K562 (cell line): ENCODE data around the gene SMS. TPM values are rescaled to one million over a fixed set of nuclear protein-coding genes. Genes with fewer than 3 reads are reported as not detected.
A peak's percentile ranks its signal among the peaks of the same experiment; 100 is the strongest.

Source experiments
- ATAC-seq: fragments of 200-7000 bp; cut with Tn5 transposase; 3 replicates; pipeline ENCODE4 v1.9.1; 2020; ENCODE audit warnings: moderate library complexity
- BruUV-seq: library from RNA; stranded (reverse); fragments of 400-500 nt; replicated peaks from 2 replicates; lab custom pipeline; 2021; lab: Mats Ljungman, UMichigan
- CTCF ChIA-PET: fragments of 300-600 bp; formaldehyde crosslinking; extraction: SDS; loops from one replicate; lab custom pipeline; 2021; ENCODE audit warnings: low intra/inter-chr PET ratio; lab: Yijun Ruan, JAX
- POLR2A ChIA-PET: fragments of 300-600, 350-650 bp; sonication (Branson Sonifier 250); formaldehyde crosslinking; extraction: SDS; loops from one replicate; lab custom pipeline; 2021; ENCODE audit warnings: antibody characterized with exemption, inconsistent platforms; lab: Yijun Ruan, JAX
- DNase-seq, 4 experiments: peaks; one replicate each; pipeline versions ENCODE4 v3.0.0 to v3.0.0-alpha.2; 2011 to 2018; ENCODE audit warnings: low spot score in 3 of 4, mixed read lengths in 3 of 4; ENCODE audit errors: extremely low read depth in 1 of 4
- FAIRE-seq: peaks from 2 replicates; lab custom pipeline; 2011; peaks lifted over from hg19 to GRCh38; lab: Jason Lieb, UNC
- H2AFZ ChIP-seq: 2 replicates; pipeline ENCODE4 v1.6.0; 2011; ENCODE audit warnings: low read depth, low read length, control low read depth, inconsistent platforms
- H3K27ac ChIP-seq: fragments of 200-600 bp; 3 replicates; pipeline ENCODE4 v1.8.0; 2011; ENCODE audit warnings: low read depth, mild to moderate bottlenecking, control low read depth, inconsistent platforms, low read length, moderate library complexity, mixed read lengths; ENCODE audit errors: extremely low read depth
- H3K27me3 ChIP-seq, 2 experiments: fragments of 300-600 bp in 1 of 2; 2 replicates in 1 of 2; 3 replicates in 1 of 2; pipeline versions ENCODE4 v1.6.0 to v1.8.0; 2011; ENCODE audit warnings: inconsistent platforms in 2 of 2, low read length in 2 of 2, mild to moderate bottlenecking in 1 of 2, mixed read lengths in 1 of 2, moderate library complexity in 1 of 2; ENCODE audit not compliant: control insufficient read depth in 2 of 2, insufficient read depth in 2 of 2
- H3K36me3 ChIP-seq: fragments of 300-600 bp; 3 replicates; pipeline ENCODE4 v1.8.0; 2011; ENCODE audit warnings: mild to moderate bottlenecking, low read length, inconsistent platforms; ENCODE audit not compliant: control insufficient read depth, insufficient read depth
- H3K4me1 ChIP-seq, 2 experiments: fragments of 200-600 bp in 1 of 2; replicated peaks in 1 of 2; 2 replicates in 1 of 2; 3 replicates in 1 of 2; pipeline versions ENCODE4 v1.5.1 to v1.8.0; 2011; ENCODE audit warnings: inconsistent platforms in 2 of 2, low read length in 2 of 2, mild to moderate bottlenecking in 1 of 2, mixed read lengths in 1 of 2, moderate library complexity in 1 of 2; ENCODE audit not compliant: control insufficient read depth in 2 of 2, insufficient read depth in 2 of 2
- H3K4me2 ChIP-seq: 2 replicates; pipeline ENCODE4 v1.6.1; 2011; ENCODE audit warnings: low read length, control low read depth, inconsistent platforms, mixed read lengths; ENCODE audit not compliant: insufficient read depth
- H3K4me3 ChIP-seq: fragments of 200-600 bp; sonication (generic), shearing (Covaris generic); 2 replicates; pipeline ENCODE4 v1.5.1; 2016; ENCODE audit warnings: control low read depth, inconsistent platforms
- H3K79me2 ChIP-seq: fragments of 200-600 bp; 3 replicates; pipeline ENCODE4 v1.8.0; 2011; ENCODE audit warnings: low read length, inconsistent platforms; ENCODE audit not compliant: control insufficient read depth, insufficient read depth
- H3K9ac ChIP-seq, 2 experiments: 2 replicates each; pipeline versions ENCODE4 v1.6.0 to v1.6.1; 2011; ENCODE audit warnings: low read depth in 2 of 2, low read length in 2 of 2, control low read depth in 1 of 2, inconsistent platforms in 1 of 2, mild to moderate bottlenecking in 1 of 2, mixed read lengths in 1 of 2; ENCODE audit not compliant: insufficient read depth in 1 of 2
- H3K9me1 ChIP-seq: one replicate; pipeline ENCODE4 v1.6.0; 2011; ENCODE audit warnings: inconsistent platforms, mild to moderate bottlenecking, low read length, moderate library complexity; ENCODE audit not compliant: control insufficient read depth, insufficient read depth
- H3K9me3 ChIP-seq: replicated peaks from 2 replicates; pipeline ENCODE4 v1.5.1; 2011; ENCODE audit warnings: low read depth, low read length, inconsistent platforms; ENCODE audit not compliant: control insufficient read depth, insufficient read depth
- H4K20me1 ChIP-seq: replicated peaks from 2 replicates; pipeline ENCODE4 v1.6.1; 2011; ENCODE audit warnings: low read length, inconsistent platforms, mixed read lengths; ENCODE audit not compliant: control insufficient read depth, insufficient read depth
- C11orf30 ChIP-seq: fragments of 450-650 bp; IDR thresholded peaks from 2 replicates; pipeline ENCODE4 v1.6.1; 2016; ENCODE audit warnings: low read depth, mild to moderate bottlenecking
- CREBBP ChIP-seq: IDR thresholded peaks from one replicate; pipeline ENCODE4 v1.6.1; 2012; ENCODE audit warnings: low read depth, mild to moderate bottlenecking, control low read depth, inconsistent platforms, low read length
- EGR1 ChIP-seq: fragments of 450-650 bp; conservative IDR thresholded peaks from 2 replicates; pipeline ENCODE4 v1.6.1; 2017; ENCODE audit warnings: mild to moderate bottlenecking
- MAFG ChIP-seq: fragments of 450-650 bp; conservative IDR thresholded peaks from 2 replicates; pipeline ENCODE4 v1.6.1; 2016; ENCODE audit warnings: missing genetic modification characterization, missing compliant biosample characterization
- MYNN ChIP-seq, 2 experiments: sonication (generic); formaldehyde crosslinking in 1 of 2; IDR thresholded peaks; 2 replicates each; pipeline versions ENCODE4 v1.5.0 to v1.6.1; 2016 to 2020; ENCODE audit warnings: antibody characterized with exemption in 1 of 2, missing genetic modification reagents in 1 of 2
- POLR2AphosphoS2 ChIP-seq: IDR thresholded peaks from 2 replicates; pipeline ENCODE4 v1.6.1; 2012; ENCODE audit warnings: low read length, improper control_type of control experiment
- RBM34 ChIP-seq: fragments of 200-400 bp; formaldehyde crosslinking; IDR thresholded peaks from 2 replicates; pipeline ENCODE4 v1.6.1; 2018; ENCODE audit warnings: low read length, borderline replicate concordance; ENCODE audit not compliant: insufficient read depth
- ZBTB8A ChIP-seq: fragments of 450-650 bp; IDR thresholded peaks from 2 replicates; pipeline ENCODE4 v1.6.1; 2018; ENCODE audit warnings: mild to moderate bottlenecking, moderate library complexity; ENCODE audit not compliant: partially characterized antibody
- ZNF668 ChIP-seq: fragments of 250-450 bp; sonication (Bioruptor Pico); IDR thresholded peaks from 2 replicates; pipeline ENCODE4 v1.8.0; 2022; ENCODE audit warnings: mild to moderate bottlenecking, inconsistent platforms
- WGBS: fragments of 100-300 bp; shearing (Covaris generic); methylation state at CpG from one replicate; pipeline ENCODE4 v1.1.6; 2016; ENCODE audit warnings: low coverage, mixed read lengths; ENCODE audit not compliant: insufficient coverage; ENCODE audit errors: missing lambda C conversion rate; 5-methylcytosine and 5-hydroxymethylcytosine counted together
- in situ Hi-C: fragments of 300-500 bp; cut with MboI; formaldehyde crosslinking; loops from 4 replicates; pipeline ENCODE4 v1.15.0; 2018; ENCODE audit warnings: inconsistent platforms, mixed read lengths
- intact Hi-C: fragments of 100-400 bp; cut with micrococcal nuclease; formaldehyde crosslinking; loops from 2 replicates; pipeline ENCODE4 v1.14.2; 2022
- polyA plus RNA-seq, 8 experiments: library from polyadenylated mRNA; depleted of rRNA in 4 of 8; stranded (reverse) in 5 of 8; unstranded in 3 of 8; fragments of >200 nt; fragmentation: Nextera tagmentation in 2 of 8; fragmentation: Illumina TruSeq in 1 of 8; extraction: Ambion mirVana in 2 of 8; extraction: Trizol in 1 of 8; gene quantifications; 2 replicates each; pipeline versions ENCODE4 v1.2.1 to v1.2.3, GENCODE V29; 2011 to 2014; ENCODE audit warnings: inconsistent platforms in 1 of 8, missing spikeins in 1 of 8
- total RNA-seq, 7 experiments: library from RNA; depleted of rRNA in 6 of 7; stranded (reverse); fragments of >200 nt in 6 of 7; fragmentation: Illumina TruSeq in 2 of 7; extraction: Trizol in 2 of 7; gene quantifications; 2 replicates each; pipeline versions ENCODE4 v1.2.1 to v1.2.3, GENCODE V29; 2011 to 2021; ENCODE audit warnings: low replicate concordance in 1 of 7
- TF ChIP-seq, protein P1 (sequence below): fragments of 450-650 bp; IDR thresholded peaks from 2 replicates; pipeline ENCODE4 v1.6.1; 2016; ENCODE audit warnings: mild to moderate bottlenecking
- TF ChIP-seq, protein P2 (sequence below): fragments of 450-650 bp; IDR thresholded peaks from 2 replicates; pipeline ENCODE4 v1.6.1; 2016; ENCODE audit warnings: borderline replicate concordance
- TF ChIP-seq, protein P3 (sequence below): fragments of 200-800 bp; sonication (Bioruptor generic); IDR thresholded peaks from 2 replicates; pipeline ENCODE4 v1.6.1; 2017; ENCODE audit warnings: missing genetic modification characterization, missing compliant biosample characterization

The SMS gene
- total and polyA plus RNA-seq, 9 of the 15 experiments (the other 6 are each of a cell fraction or from before 2014, with no cell fraction given) = 71.1 to 193 (median 152) TPM

DNA sequence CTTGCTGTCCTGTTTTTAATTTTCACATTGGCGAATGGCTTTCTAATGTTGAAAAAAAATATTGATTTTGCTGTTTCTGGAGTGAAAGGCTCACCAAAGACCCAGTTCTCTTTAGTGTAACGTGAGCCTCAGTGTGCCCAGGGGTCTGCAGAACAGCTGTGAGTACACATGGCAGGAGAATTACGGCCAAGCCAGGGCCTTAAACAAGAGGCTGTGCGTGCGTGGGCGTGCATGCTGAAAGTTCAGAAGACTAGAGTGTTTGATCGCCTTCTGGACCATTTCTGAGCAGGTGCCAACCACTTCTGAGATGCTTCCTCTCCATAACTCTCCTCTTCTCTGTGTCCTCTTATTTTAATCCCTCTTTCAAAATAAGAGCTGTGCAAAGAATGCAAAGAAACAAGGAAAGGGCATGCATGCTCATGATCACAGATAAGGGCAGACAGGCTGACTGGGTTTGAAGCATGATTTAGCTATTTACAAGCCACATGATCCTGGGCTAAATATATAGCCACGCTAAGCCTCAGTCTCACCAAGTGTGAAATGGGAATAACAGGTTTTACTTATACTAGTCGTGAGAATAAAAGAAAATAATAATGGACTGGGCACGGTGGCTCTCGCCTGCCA lies 101.5 kb downstream of the SMS start:
- no TSS peak for BruUV-seq
- Histone ChIP-seq H3K27me3 (peaks cover 4 to 7% of the 10 kb centered on the region in 2 experiments; a peak in 4 of 5 replicates), H3K4me3 (no peak overlapping the region), H3K4me1 (no peaks in the 10 kb centered on the region), H3K36me3 (no peaks in the 10 kb centered on the region), H3K79me2 (no peaks in the 10 kb centered on the region), H3K9me1 (no peaks in the 10 kb centered on the region), H3K4me2 (no peak overlapping the region), H2AFZ (no peak overlapping the region), H3K27ac (no peak overlapping the region), H4K20me1 (no peaks in the 10 kb centered on the region), H3K9ac (no peak overlapping the region), H3K9me3 (no peaks in the 10 kb centered on the region)
- in situ Hi-C loops = no loop called here
- ChIA-PET CTCF (interaction anchor here (0.6 kb wide), 2 partner anchors 14 to 20 kb away, joined by 3 to 6 read pairs; no protein-coding TSS in a partner anchor), POLR2A (no interaction called here)
- ATAC-seq (no peak), FAIRE-seq (no peak), DNase-seq (peak in 1 of 4 experiments; percentile 2)
- under 1% methylated on average over 10 of the region's 11 CpGs for WGBS
- intact Hi-C loops = no loop called here
- TF ChIP-seq RBM34 (no peak), CREBBP (no peak), C11orf30 (0 out of 2 replicates have a peak, but pooled peaks have one; percentile 9), ZNF668 (CRISPR knock-in tag) (no peak), MYNN (IDR thresholded peaks at IDR 0.05) (peak; percentile 99), MYNN (CRISPR knock-in tag; IDR thresholded peaks at IDR 0.05) (peak; percentile 70), MAFG (tag) (peak; percentile 9; the same call in 1 of the 2 replicates), EGR1 (peak; percentile 56), ZBTB8A (no peak), POLR2AphosphoS2 (no peak)
- TF ChIP-seq, protein P1, sequence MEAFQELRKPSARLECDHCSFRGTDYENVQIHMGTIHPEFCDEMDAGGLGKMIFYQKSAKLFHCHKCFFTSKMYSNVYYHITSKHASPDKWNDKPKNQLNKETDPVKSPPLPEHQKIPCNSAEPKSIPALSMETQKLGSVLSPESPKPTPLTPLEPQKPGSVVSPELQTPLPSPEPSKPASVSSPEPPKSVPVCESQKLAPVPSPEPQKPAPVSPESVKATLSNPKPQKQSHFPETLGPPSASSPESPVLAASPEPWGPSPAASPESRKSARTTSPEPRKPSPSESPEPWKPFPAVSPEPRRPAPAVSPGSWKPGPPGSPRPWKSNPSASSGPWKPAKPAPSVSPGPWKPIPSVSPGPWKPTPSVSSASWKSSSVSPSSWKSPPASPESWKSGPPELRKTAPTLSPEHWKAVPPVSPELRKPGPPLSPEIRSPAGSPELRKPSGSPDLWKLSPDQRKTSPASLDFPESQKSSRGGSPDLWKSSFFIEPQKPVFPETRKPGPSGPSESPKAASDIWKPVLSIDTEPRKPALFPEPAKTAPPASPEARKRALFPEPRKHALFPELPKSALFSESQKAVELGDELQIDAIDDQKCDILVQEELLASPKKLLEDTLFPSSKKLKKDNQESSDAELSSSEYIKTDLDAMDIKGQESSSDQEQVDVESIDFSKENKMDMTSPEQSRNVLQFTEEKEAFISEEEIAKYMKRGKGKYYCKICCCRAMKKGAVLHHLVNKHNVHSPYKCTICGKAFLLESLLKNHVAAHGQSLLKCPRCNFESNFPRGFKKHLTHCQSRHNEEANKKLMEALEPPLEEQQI = no peak
- TF ChIP-seq, protein P2, sequence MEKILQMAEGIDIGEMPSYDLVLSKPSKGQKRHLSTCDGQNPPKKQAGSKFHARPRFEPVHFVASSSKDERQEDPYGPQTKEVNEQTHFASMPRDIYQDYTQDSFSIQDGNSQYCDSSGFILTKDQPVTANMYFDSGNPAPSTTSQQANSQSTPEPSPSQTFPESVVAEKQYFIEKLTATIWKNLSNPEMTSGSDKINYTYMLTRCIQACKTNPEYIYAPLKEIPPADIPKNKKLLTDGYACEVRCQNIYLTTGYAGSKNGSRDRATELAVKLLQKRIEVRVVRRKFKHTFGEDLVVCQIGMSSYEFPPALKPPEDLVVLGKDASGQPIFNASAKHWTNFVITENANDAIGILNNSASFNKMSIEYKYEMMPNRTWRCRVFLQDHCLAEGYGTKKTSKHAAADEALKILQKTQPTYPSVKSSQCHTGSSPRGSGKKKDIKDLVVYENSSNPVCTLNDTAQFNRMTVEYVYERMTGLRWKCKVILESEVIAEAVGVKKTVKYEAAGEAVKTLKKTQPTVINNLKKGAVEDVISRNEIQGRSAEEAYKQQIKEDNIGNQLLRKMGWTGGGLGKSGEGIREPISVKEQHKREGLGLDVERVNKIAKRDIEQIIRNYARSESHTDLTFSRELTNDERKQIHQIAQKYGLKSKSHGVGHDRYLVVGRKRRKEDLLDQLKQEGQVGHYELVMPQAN = no peak
- TF ChIP-seq, protein P3, sequence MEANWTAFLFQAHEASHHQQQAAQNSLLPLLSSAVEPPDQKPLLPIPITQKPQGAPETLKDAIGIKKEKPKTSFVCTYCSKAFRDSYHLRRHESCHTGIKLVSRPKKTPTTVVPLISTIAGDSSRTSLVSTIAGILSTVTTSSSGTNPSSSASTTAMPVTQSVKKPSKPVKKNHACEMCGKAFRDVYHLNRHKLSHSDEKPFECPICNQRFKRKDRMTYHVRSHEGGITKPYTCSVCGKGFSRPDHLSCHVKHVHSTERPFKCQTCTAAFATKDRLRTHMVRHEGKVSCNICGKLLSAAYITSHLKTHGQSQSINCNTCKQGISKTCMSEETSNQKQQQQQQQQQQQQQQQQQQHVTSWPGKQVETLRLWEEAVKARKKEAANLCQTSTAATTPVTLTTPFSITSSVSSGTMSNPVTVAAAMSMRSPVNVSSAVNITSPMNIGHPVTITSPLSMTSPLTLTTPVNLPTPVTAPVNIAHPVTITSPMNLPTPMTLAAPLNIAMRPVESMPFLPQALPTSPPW (CRISPR knock-in tag) = no peak
